ENCODE results near the gene PPARG. TPM values are rescaled to one million over a fixed set of nuclear protein-coding genes. Genes with fewer than 3 reads are reported as not detected.
A peak's percentile ranks its signal among the peaks of the same experiment; 100 is the strongest.
"Not testable (repeated sequence)": the region's sequence is repeated elsewhere in the genome, so short reads cannot be mapped to it uniquely, and the experiment has no call there.

PPARG gene
- total RNA-seq, 1 experiment from 2014 or later, result 64.8 TPM

DNA sequence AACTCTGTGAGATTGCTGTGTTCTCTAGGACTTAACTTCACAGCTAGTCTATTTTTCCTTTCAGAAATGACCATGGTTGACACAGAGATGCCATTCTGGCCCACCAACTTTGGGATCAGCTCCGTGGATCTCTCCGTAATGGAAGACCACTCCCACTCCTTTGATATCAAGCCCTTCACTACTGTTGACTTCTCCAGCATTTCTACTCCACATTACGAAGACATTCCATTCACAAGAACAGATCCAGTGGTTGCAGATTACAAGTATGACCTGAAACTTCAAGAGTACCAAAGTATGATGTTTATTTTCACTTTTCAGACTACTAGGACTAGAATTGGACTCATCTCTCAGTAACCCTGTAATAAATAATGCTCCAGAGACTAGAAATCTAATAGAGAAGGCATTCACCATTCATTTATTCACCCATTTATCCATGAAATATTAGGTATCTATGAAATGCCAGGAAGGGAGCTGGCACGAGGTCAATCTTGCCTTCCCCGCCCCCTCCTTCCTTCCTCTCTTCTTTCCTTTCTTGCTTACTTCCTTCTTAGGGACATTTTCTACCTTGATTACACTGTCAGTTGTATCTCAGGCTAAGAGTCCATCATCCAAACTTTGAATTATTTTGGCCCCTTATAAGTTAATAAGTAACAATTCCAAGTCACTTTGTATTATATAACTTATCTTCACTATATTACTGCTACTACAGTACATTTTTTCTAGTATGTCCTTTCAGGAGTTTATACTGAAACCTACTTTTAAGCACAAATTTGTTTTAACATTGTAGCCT is 91.0 kb downstream of the PPARG start:
- no peak for DNase-seq (ENCODE audit: low spot score)

DNA sequence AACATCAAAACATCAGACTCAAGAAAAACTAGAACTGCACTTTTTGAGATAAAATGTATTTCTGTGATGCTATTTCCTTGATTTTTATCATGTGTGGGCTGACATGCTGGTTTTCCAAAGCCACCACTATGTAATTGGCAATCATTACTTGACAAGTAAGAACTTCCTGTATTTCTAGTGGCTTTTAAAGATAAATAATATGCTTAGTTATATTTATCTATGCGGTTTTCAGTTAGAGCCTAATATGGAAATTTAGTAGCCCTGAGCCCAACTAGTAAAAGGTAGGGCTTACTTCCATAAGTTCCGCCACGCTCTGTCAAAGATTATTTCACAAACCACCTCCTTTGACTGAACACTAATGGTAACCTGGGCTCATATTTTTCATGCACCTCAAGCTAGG is 91.6 kb downstream of the PPARG start:
- DNase-seq (ENCODE audit: low spot score), result no peak

DNA sequence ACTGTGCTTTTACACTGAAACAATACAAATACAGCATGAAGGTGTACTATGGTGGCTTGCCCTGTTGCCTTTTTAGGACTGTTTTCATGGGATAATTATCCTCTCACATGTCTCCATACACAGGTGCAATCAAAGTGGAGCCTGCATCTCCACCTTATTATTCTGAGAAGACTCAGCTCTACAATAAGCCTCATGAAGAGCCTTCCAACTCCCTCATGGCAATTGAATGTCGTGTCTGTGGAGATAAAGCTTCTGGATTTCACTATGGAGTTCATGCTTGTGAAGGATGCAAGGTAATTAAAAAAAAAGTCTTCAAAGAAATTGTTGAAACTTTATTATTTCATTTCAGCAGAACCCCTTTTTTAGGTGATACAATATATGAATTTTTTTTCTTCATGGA is 92.3 kb downstream of the PPARG start:
- no peak for DNase-seq (ENCODE audit: low spot score)

DNA sequence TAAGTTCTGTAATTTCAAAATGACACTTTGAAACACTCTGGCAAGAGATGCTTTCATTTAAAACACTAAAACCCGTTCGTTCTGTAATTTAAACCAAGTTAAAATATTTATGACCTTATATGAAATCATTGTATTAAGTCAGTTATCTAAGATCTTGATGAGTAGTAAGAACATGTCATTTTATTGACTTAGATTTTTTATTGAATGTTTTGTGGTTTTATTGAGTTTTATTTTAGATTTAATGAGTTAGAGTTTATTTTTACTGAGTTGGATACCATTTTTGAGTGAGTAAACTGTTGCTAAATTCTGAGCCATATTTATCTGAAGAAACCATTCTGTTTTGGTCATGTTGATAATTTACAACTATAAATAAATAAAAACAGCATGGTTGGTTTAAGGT is 94.3 kb downstream of the PPARG start:
- DNase-seq (ENCODE audit: low spot score), result no peak

DNA sequence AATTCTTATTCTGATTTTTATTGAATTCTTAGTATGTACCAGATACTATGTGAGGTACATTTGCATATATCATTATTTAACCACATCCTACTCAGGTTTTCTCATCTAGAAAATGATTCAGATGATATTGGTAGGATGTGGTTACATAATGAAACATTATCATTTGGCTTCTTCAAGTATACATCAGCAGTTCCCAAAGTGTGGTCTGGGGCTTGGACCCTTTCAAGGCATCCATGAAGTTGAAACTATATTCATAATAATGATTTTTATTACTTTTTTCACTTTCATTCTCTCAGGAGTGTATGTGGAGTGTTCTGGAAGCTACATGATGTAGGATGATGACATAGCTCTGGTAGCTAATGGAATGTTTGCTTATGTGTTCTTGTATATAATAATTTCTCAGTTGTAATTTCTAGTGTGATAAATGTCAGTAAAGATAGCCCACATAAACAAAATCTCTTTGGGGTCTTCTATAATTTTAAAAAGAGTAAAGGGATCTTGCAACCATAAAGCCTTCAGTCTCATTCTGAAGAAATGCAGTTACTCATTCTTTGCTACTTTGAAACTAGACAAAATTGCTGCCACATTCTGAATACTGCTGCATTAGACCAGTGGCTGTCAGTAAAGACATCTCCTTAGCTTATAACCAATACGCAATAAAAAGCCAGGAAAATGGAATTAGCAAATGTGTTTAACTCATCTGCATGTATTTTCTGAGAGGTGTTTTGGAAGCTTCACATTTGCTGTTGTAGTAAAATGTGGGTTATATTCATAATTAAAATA is 95.8 kb downstream of the PPARG start:
- no peak for DNase-seq (ENCODE audit: low spot score)

DNA sequence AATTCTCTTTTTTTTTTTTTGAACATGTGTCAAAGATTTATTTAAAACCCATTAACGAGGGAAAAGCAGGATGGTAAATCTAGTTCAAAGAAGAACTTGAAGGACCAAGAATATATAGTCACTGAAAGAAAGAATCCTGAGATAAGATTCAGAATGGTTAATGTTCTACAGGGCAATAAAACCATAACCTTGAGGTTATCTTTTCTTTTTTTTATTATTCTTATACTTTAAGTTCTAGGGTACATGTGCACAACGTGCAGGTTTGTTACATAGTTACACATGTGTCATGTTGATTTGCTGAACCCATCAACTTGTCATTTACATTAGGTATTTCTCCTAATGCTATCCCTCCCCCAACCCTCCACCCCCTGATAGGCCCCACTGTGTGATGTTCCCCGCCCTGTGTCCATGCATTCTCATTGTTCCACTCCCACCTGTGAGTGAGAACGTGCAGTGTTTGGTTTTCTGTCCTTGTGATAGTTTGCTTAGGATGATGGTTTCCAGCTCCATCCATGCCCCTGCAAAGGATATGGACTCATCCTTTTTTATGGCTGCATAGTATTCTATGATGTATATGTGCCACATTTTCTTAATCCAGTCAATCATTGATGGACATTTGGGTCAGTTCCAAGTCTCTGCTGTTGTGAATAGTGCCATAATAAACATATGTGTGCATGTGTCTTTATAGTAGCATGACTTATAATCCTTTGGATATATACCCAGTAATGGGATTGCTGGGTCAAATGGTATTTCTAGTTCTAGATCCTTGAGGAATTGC is 97.8 kb downstream of the PPARG start:
- DNase-seq (ENCODE audit: low spot score), result not testable (repeated sequence)

DNA sequence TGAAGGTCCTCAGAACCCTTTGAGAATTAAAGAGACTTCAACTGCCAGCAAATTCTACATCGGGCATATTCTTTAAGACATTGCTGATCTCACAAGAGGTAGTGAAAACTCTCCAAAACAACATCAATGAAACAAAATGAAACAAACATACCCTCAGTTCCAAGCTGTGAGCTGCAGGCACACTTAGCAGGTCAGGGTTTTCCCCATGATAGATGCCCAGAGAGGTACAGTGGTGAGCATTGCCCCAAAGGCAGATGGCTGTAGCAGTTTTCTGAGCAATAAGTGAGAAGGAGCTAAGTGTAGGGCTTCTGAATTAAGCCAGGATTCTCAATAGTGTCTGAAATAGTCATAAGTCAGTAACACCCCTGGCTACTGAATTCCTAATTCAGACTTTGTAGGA is 99.3 kb downstream of the PPARG start:
- no peak for DNase-seq (ENCODE audit: low spot score)

DNA sequence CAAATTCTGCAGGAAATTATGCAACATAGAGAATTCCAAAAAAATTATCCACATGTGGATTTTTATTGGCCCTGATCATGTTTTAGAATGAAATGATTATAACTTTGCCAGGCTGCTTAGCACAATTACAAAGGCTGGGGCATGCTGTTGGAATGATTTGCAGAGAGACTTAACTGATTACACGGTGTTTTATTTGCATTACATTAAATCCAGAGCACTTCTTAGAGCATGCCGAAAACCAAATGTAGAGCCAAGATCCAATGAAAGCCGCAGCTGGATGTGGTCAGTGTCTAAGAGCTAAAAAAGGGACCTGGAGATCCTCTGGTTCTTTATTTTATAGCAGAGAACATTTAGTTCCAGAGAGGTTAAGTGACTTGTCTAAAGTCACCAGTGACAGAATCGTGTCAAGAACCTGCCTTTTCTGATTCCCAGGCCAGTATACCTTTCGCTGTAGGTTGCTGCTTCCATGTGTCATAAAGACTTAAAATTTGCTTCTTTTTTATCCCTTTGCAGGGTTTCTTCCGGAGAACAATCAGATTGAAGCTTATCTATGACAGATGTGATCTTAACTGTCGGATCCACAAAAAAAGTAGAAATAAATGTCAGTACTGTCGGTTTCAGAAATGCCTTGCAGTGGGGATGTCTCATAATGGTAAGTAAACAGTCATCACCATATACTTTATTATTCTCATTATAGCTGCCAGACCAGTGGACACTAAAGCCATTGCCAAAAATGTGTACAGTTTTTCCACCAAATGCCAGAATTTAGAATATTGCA is 103.4 kb downstream of the PPARG start:
- DNase-seq (ENCODE audit: low spot score), result no peak

DNA sequence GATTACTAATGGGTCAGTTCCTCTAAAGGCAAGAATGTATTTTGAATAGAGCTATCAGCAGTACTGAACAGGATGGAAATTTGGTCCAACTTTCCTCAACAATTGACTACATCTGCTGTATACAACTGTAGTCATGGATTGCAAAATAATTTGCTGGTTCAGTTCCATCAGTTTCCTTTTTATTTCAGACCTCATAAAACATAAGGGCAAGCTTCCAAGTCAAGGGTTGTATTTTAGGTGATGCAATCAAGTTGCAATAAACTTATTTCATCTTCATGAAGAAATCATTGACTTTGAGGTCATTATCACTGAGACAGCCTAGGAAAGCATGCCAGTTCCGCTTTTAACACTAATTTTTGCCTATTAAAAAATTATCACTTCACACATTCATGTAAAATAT is 105.0 kb downstream of the PPARG start:
- DNase-seq (ENCODE audit: low spot score), result no peak

DNA sequence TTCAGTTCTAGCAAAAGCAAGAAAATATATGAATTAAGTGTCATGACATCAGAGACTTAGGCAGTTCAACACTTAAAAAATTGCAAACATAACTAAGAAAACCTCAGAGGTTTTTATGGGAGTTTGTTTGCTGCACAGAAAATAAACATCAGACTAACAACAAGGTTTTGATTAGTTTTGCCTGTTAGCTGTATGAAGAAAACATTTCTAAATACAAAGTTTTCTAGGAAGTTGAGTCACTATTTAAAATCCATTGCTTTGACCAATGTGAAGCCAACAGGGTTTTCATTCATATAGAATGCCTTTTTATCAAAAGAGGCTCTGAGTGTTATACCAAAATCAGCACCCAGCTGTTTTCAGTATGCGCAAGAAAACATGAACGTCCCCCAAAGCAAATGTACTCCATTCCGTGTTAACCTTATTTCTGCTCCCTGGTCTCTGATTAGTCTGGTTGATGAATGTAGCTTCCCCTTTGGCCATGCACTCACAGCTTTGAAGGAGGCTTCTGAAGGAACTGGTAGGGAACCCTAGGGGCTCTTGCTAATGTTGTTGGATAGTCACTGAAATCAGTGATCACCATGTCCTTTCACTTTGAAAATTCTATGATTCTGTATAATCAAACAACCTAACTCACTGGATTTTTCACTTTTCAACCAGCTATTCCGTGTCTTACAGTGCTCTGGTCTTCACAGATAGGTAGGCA is 105.8 kb downstream of the PPARG start:
- no peak for DNase-seq (ENCODE audit: low spot score)

DNA sequence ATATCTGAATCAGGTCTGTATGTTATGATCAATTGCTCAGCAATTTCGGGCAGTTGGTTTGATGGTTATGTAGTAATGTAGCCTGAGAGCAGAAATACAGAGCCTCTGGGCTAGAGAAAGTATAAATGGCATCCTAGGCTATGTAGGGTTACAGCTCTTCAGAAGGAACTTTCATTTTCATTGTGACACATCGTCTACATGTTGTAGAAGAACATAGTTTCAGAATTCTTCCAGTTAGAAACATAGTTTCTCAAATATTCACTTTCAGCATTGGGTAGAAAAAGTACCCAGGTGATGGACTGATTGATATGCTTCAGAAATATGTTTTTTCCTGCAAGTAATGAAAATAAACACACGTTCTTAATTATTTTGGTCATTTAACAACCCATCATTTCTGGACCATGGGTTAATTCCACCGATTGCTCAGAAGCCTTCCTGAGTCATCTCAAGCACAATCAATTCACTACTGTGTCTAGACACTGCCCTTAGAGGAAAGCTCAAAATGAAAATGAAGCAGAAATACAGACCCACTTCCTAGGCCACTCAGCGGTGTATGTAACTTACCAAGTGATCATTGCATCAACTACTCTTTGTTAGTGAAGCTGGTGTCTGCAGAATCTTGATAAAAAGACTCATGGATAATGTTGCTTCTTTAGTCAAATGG is 106.6 kb downstream of the PPARG start:
- no peak for DNase-seq (ENCODE audit: low spot score)

DNA sequence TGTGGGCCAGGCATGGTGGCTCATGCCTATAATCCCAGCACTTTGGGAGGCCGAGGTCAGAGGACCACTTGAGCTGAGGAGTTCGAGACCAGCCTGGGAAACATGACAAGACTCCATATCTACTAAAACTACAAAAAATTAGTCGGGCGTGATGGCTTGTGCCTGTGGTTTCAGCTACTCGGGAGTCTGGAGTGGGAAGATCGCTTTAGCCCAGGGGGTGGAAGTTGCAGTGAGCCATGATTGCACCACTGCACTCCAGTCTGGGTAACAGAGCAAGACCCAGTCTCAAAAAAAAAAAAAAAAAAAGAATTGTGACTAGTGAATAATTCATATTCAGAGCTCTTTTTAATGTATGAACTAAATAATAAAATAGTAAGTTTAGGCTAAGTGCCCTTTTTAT is 107.6 kb downstream of the PPARG start:
- DNase-seq (ENCODE audit: low spot score), result no peak

DNA sequence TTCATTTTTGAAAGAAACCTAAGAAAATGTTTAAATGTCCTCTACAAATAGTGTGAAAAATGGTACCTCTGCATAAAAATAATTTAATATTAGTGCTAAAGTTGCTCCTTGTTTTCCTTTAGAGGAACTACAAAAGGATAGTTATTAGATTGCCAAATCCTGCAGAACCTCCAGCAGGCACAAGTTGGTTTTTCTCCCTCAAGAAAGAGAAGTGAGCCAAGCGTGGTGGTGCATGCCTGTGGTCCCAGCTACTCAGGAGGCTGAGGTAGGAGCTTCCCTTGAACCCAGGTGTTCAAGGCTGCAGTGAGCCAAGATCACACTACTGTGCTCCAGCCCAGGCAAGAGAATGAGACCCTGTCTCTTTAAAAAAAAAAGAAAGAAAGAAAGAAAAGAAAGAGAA is 110.4 kb downstream of the PPARG start:
- DNase-seq (ENCODE audit: low spot score), result no peak

DNA sequence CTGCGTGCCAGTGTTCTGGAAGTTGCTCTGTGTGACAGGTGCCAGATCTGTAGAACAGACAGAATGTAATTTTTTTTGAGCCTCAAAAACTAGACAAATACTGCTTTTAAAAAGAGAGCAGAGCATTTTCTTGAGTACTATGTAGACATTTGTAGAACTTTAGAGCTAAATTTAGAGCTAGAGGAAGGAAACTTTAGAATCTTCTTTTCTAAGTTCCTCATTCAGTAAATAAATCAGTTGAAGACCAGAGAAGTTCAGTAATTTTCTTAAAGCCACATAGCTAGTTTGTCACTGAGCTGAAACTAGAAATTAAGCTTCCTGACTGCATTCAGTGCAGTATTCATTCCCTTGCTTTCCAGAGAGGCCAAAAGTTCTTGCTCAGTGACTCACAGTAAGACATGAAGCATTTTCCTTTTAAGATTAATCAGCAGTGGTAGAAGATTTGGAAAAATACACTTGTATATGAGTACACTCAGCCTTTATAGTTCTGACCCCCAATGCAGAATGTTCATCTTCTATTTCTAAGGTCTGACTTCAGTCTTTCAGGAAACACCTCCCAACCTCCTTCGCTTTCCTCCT is 111.8 kb downstream of the PPARG start:
- no peak for DNase-seq (ENCODE audit: low spot score)

DNA sequence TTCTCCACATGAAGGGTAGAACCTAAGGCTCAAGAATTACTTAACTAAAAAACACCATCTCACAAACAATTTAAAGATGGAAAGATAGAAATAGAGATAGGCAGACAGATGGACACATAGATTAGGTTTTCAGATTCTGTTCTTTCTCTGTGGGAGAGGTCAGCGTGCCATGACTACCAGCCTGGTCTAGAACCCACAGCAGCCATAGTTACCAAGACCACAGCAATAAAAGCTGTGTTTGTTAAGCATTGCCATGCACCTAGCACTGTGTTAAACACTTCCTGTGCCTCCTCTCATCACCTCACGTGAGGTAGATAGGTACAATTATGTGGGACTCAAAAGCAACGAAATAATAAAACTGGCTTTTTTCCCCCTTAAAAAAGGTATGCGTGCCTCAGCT is 112.3 kb downstream of the PPARG start:
- no peak for DNase-seq (ENCODE audit: low spot score)

DNA sequence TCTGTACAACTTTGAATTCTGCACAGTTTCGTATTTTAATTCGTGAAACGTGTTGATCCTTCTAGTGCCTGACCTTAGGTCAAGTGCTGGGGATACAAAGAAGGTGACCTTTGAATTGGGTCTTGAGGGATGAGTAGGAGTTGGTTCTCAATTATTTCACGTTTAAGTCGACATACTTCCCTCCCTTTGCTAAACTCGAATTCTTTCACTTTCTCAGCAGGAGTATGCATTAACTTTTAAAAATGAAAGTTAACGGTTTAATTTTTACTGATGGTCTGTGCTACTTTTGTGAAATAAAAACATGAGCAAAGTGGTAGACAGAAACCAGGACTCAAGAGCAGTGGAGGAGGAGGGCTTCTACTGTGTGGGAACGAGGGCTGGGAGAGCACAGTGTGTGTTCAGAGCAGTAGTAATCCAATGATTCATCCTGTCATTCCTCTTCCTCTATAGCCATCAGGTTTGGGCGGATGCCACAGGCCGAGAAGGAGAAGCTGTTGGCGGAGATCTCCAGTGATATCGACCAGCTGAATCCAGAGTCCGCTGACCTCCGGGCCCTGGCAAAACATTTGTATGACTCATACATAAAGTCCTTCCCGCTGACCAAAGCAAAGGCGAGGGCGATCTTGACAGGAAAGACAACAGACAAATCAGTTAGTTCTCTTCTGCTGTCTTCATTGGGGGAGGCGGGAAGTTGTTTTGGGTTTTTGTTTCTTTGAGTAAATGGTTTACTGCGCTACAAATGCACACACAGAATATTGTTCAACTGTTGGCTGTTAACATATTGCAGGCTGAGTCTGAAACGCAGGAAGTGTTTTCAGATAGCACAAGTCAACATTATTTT is 116.8 kb downstream of the PPARG start:
- peak; percentile 90 for DNase-seq (ENCODE audit: low spot score)

DNA sequence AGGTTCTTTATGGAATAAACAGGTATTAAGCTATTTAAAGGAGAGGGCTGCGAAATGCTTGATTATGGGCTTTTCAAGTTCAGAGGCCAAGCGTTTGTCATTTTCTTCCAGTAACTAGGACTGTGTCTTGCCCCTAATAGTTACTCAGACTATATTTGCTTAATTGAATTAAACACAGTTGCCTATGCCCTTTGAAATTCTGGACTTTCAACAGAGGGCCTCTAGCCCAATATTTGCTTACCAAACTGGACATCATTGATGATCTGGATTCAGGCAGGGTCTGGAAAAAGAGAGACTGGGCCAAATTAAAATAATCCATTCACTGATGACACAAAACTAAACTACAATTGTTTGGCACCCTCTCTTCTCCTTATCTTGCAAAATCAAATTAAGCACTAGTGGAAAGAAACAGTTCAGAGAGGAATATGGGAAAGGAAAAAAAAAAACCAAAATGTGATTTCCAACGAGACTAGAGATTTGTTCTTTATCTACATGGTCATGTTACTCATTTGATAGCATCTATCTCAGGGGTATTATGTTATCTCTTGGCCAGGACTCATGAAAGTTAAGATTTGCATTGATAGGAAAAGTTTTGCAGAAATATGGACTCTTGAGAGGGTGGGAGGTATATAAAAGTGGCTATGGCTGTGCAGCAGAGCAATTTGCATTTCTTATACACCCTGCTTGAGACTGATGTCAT is 120.3 kb downstream of the PPARG start:
- DNase-seq (ENCODE audit: low spot score), result no peak

Measured in HT-29 (cell line).